NCI-H460 (cell line): ENCODE measurements around the gene LAMA2. TPM values are rescaled to one million over a fixed set of nuclear protein-coding genes. Genes with fewer than 3 reads are reported as not detected.

ENCODE experiments used
- DNase-seq: peaks from one replicate; pipeline ENCODE4 v3.0.0-alpha.2; 2016; ENCODE audit warnings: low read depth; ENCODE audit errors: extremely low read depth
- small RNA-seq, 2 experiments: library from RNA; depleted of rRNA; stranded (forward); fragments of <200 nt; gene quantifications; one replicate each; pipeline ENCODE3, GENCODE V24; 2014
- total RNA-seq: library from RNA; depleted of rRNA; stranded (reverse); fragments of >200 nt; shearing (Covaris generic); gene quantifications from 2 replicates; pipeline ENCODE4 v1.2.3, GENCODE V29; 2014

LAMA2 gene
- total RNA-seq, 1 experiment from 2014 or later, result 0.74 TPM

DNA sequence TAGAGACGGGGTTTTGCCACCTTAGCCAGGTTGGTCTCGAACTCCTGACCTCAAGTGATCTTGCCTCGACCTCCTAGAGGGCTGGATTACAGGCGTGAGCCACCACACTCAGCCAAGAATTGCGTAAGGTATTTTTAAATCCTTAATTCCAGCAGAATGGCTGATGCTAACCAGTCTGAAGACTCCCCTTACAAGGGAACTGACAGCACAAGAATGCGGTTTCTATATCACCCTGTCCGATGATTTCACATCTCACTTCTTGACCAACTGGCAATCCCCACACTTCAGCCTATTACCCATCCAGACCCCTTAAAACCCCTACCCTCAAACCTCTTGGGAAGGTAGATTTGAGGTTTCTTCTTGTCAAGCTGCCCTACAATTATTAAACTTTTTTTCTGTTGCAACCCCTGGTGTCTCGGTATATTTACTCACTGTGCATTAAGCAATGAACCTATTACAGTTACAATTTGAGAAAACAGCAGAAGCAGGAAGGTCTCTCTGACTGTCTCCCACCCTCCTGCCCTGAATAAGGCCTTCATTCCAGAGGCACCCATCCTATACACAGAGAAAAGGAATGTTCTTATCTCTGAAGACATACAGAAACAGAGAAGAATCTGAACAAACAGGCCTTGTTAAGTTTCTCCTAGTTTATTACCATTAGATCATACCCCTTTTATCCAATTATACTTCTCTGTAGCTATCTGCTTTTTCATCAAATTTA, 662.1 kb downstream of the LAMA2 start:
- DNase-seq, result no peak

DNA sequence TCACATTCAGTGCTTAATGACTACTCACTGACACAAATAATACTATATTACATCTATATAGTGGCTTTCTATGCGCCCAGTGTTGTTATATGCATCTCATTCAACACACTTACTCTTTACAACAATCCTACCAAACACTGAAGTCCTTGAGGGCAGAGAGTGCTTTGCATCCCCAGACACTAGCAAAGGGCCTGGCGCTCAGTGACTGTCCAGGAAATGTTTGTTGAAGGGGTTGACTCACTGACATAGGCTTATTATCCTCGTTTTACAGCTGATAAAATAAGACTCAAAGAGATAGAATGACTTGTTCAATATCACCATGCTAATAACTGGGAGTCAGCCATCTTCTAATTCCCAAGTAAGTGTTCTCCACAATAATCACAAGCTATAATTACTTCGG, 663.8 kb downstream of the LAMA2 start:
- DNase-seq, result no peak

DNA sequence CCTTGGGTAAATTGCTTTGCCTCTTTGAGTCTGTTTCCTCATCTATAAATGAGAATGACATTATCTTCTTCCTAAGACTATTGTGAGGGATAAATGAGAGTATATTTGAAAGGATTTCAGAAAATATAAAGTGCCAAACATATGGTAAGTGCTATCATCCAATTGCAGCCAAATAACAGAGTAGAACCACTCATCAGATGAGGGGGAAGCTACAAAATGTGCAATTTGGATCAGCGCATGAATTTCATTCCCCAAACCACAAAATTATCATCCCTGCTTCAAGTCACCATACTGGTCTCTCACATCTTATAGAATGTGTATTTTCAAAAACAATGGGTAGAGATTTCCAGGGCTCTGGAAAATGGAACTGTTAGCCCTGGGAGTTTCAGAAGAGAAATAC, 668.5 kb downstream of the LAMA2 start:
- DNase-seq, result no peak

DNA sequence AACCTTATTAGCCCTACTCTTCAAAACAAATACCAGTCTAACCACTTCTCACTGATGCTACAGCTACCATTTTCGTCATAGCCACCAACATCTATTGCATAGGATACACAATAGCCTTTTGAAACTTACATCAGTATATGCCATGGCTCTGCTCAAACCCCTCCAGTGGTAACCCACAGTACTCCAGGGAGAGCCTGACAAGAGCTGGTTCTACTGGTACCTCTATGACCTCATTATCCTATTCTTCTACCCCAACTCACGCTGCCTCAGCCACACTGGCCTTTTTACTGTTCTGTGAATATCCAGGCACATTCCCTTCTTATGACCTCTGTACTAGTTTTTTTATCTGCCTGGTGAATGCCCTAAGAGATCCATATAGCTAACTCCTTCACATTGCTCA, 669.5 kb downstream of the LAMA2 start:
- DNase-seq, result no peak

DNA sequence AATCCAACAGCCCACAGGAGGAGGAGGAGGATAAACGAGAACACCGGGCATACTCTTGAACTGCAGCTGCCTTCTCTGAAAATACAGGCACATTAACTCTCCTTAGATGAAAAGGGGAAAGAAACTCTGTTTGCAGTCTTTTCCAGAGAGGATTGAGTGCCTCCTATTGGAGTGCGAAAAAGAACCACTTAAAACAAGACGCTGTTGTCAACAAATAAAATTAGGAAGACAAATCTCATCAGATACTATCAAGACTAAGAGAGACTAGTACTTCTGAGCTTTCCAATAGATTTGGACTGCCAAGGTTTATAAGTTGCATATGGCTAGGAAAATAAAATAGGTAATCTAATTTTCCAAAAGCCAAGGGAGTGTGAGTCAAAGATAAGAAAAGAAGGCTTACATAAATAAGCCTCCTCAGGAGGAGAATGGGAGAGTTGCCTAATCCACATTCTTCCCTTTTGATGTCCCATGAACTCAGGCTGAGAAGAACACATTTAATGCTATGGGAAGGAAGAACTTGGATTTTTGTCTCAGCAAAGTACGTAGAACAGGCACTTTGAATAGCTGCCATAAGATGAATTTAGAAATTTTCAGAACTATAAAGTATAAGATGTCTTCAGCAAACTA, 672.4 kb downstream of the LAMA2 start:
- DNase-seq, result no peak

DNA sequence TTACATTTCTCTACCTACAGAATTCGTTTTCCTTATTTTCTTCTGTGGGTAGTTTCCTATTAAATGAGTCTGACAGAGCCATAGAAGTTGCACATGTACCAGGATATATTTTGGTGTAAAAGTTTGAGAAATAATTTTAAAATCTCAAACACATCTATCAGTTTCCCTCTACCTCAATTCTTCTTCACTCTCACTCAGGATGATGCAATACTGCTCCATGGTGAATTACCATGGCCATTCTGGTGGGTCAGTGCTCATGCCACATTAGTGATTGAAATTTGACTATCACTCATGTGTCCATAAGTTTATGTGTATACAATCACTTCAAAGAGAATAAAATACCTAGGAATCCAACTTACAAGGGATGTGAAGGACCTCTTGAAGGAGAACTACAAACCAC, 675.3 kb downstream of the LAMA2 start:
- DNase-seq, result no peak

DNA sequence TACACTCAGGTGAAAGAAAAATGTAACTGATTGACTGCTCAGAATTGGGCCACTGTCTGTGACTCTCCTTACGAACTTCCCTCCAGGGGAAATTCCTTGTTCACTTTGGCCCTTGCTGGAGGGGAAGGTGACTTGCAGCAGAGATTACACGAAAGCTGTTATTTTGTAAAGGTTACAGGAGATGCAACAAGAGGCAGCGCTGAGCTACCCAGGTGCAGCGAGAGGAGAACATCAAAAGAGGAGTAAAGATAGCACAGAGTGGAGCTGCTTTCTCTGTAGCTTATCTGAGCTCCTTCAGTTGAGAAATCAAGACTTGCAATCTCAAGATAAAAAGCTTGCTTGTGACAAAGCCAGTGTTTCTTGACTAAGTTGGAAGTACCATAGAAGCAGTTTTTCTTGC, 682.4 kb downstream of the LAMA2 start:
- no peak for DNase-seq

DNA sequence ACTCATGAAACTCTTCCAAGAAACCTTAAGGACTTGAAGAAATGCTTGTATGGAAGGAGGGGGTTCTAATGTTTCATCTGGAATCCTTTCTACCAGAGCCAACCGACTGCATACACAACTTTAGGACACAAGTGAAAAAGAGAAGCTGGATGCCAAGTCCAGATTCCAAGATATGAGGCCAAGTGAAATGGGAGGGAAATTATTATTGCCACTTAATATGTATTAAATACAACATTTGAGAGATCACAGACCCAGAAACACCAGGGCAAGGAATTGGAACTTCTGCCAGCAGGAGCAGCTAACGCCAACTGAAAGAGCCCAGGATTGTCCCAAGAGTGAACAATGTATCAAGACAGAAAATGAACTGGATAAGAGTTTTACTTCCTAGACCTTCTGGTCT, 682.9 kb downstream of the LAMA2 start:
- DNase-seq, result no peak

Small RNAs within 50 kb of the gene (small RNA-seq; reads per million reads assigned to genes)
- gene RNU6-861P, result 0 reads per million in 2 experiments
